Stomach smooth muscle (tissue), 2 donors: ENCODE data around the gene THBD.

Experiments
- H3K27ac ChIP-seq: one replicate; pipeline ENCODE4 v1.7.0; 2013; ENCODE audit warnings: mild to moderate bottlenecking, low read length, inconsistent platforms
- H3K27me3 ChIP-seq, 2 donors: one replicate each; pipeline ENCODE4 v1.7.0; 2013; ENCODE audit warnings: low read length in 2 of 2; ENCODE audit not compliant: insufficient read depth in 2 of 2, control insufficient read depth in 1 of 2
- H3K36me3 ChIP-seq, 2 donors: one replicate each; pipeline ENCODE4 v1.7.0; 2013; ENCODE audit warnings: low read length in 2 of 2; ENCODE audit not compliant: control insufficient read depth in 2 of 2, insufficient read depth in 2 of 2
- H3K4me1 ChIP-seq: one replicate; pipeline ENCODE4 v1.7.0; 2013; ENCODE audit warnings: low read length; ENCODE audit not compliant: control insufficient read depth, insufficient read depth
- H3K4me3 ChIP-seq, 2 donors: one replicate each; pipeline ENCODE4 v1.7.0; 2013; ENCODE audit warnings: low read length in 2 of 2
- H3K9ac ChIP-seq, 2 donors: one replicate each; pipeline ENCODE4 v1.7.0; 2013; ENCODE audit warnings: low read length in 2 of 2, mild to moderate bottlenecking in 1 of 2
- H3K9me3 ChIP-seq, 2 donors: one replicate each; pipeline ENCODE4 v1.7.0; 2013; ENCODE audit warnings: low read length in 2 of 2; ENCODE audit not compliant: control insufficient read depth in 2 of 2
- donor health status: healthy.
- donor health status: Pancreatic carcinoma.

The THBD gene

GRCh38 chr20:23047001-23047737 is 2.3 kb downstream of the THBD start:
- no peaks in the 10 kb centered on the region for H3K36me3 ChIP-seq
- no peaks in the 10 kb centered on the region for H3K9me3 ChIP-seq
- H3K4me1 ChIP-seq = peaks cover 40% of the 10 kb centered on the region
- no peak overlapping the region for H3K9ac ChIP-seq
- peaks cover 33 to 71% of the 10 kb centered on the region in 2 donors for H3K27me3 ChIP-seq
- H3K4me3 ChIP-seq = peak overlapping the region in 1 of 2 donors; percentile 76
- H3K27ac ChIP-seq = no peak overlapping the region

- Histone ChIP-seq H3K9ac (no peak overlapping the region), H3K4me1 (peaks cover 39% of the 10 kb centered on the region), H3K27me3 (peaks cover 32 to 69% of the 10 kb centered on the region in 2 donors), H3K36me3 (no peaks in the 10 kb centered on the region), H3K9me3 (no peaks in the 10 kb centered on the region), H3K27ac (no peak overlapping the region), H3K4me3 (peak overlapping the region in 1 of 2 donors; percentile 22)
Measured at GRCh38 chr20:23046431-23046830, 3.0 kb downstream of the THBD start.

- no peak overlapping the region for H3K4me3 ChIP-seq
- no peaks in the 10 kb centered on the region for H3K9me3 ChIP-seq
- peaks cover 17% of the 10 kb centered on the region for H3K4me1 ChIP-seq
- H3K27me3 ChIP-seq = peaks cover 31 to 41% of the 10 kb centered on the region in 2 donors
- no peaks in the 10 kb centered on the region for H3K36me3 ChIP-seq
- no peak overlapping the region for H3K27ac ChIP-seq
- no peak overlapping the region for H3K9ac ChIP-seq
Measured at GRCh38 chr20:23043376-23043775, 6.1 kb downstream of the THBD start.

- H3K36me3 ChIP-seq = no peaks in the 10 kb centered on the region
- no peak overlapping the region for H3K9ac ChIP-seq
- peaks cover 9% of the 10 kb centered on the region for H3K4me1 ChIP-seq
- H3K9me3 ChIP-seq = no peaks in the 10 kb centered on the region
- no peak overlapping the region for H3K27ac ChIP-seq
- peaks cover 22 to 30% of the 10 kb centered on the region in 2 donors for H3K27me3 ChIP-seq
- no peak overlapping the region for H3K4me3 ChIP-seq
Measured at GRCh38 chr20:23042270-23042669, 7.2 kb downstream of the THBD start.

- Histone ChIP-seq H3K27me3 (peaks cover 27 to 29% of the 10 kb centered on the region in 2 donors), H3K4me1 (peaks cover 7% of the 10 kb centered on the region), H3K27ac (no peak overlapping the region), H3K4me3 (no peak overlapping the region), H3K36me3 (no peaks in the 10 kb centered on the region), H3K9me3 (no peaks in the 10 kb centered on the region), H3K9ac (no peak overlapping the region)
Measured at GRCh38 chr20:23039885-23040508, 9.5 kb downstream of the THBD start.

GRCh38 chr20:23039136-23039875 is 10.2 kb downstream of the THBD start:
- Histone ChIP-seq H3K27me3 (peaks cover 24 to 29% of the 10 kb centered on the region in 2 donors), H3K36me3 (no peaks in the 10 kb centered on the region), H3K4me1 (peaks cover 7% of the 10 kb centered on the region), H3K9ac (no peak overlapping the region), H3K9me3 (no peaks in the 10 kb centered on the region), H3K4me3 (no peak overlapping the region), H3K27ac (no peak overlapping the region)

- Histone ChIP-seq H3K27ac (no peak overlapping the region), H3K4me1 (peaks cover 7% of the 10 kb centered on the region), H3K27me3 (peaks cover 17 to 22% of the 10 kb centered on the region in 2 donors), H3K4me3 (no peak overlapping the region), H3K9ac (no peak overlapping the region), H3K36me3 (no peaks in the 10 kb centered on the region), H3K9me3 (no peaks in the 10 kb centered on the region)
Measured at GRCh38 chr20:23037017-23037481, 12.4 kb downstream of the THBD start.

- H3K27ac ChIP-seq = no peak overlapping the region
- no peaks in the 10 kb centered on the region for H3K36me3 ChIP-seq
- H3K9ac ChIP-seq = no peak overlapping the region
- peaks cover 7% of the 10 kb centered on the region for H3K4me1 ChIP-seq
- H3K4me3 ChIP-seq = no peak overlapping the region
- H3K27me3 ChIP-seq = peaks cover 17 to 24% of the 10 kb centered on the region in 2 donors
- H3K9me3 ChIP-seq = no peaks in the 10 kb centered on the region
Measured at GRCh38 chr20:23036371-23036770, 13.1 kb downstream of the THBD start.

- Histone ChIP-seq H3K36me3 (no peaks in the 10 kb centered on the region), H3K27me3 (peaks cover 17 to 24% of the 10 kb centered on the region in 2 donors), H3K4me3 (no peak overlapping the region)
Measured at GRCh38 chr20:23035731-23036130, 13.7 kb downstream of the THBD start.

GRCh38 chr20:23034721-23035671 is 14.5 kb downstream of the THBD start, which contains the start of gene SSTR4:
Gene SSTR4, plus strand, starts transcription at chr20:23035312. Its CDS starts 172 bp downstream, at chr20:23035484.
- H3K27ac ChIP-seq = no peak within 1 kb of the TSS
- H3K9ac ChIP-seq = no peak within 1 kb of the TSS
- H3K4me3 ChIP-seq = peak within 1 kb of the TSS in 1 of 2 donors; percentile 29
- H3K27me3 ChIP-seq = peaks cover 17 to 24% of the 10 kb centered on the region in 2 donors
- H3K9me3 ChIP-seq = no peaks in the 10 kb centered on the region
- H3K4me1 ChIP-seq = peaks cover 3% of the 10 kb centered on the region
- H3K36me3 ChIP-seq = no peaks in the 10 kb centered on the region

More at GRCh38 chr20:23035731-23036130, 13.7 kb downstream of the THBD start:
- H3K9me3 ChIP-seq = no peaks in the 10 kb centered on the region
- peaks cover 7% of the 10 kb centered on the region for H3K4me1 ChIP-seq
- no peak overlapping the region for H3K9ac ChIP-seq
- no peak overlapping the region for H3K27ac ChIP-seq
